A673 (cell line): ENCODE results near the gene FSIP2. TPM values are rescaled to one million over a fixed set of nuclear protein-coding genes. Genes with fewer than 3 reads are reported as not detected.

Source experiments
- BruUV-seq: library from RNA; stranded (reverse); fragments of 400-500 nt; replicated peaks from 2 replicates; lab custom pipeline; 2021; lab: Mats Ljungman, UMichigan
- CTCF ChIA-PET: fragments of 300-600 bp; sonication (Branson Sonifier 250); formaldehyde crosslinking; loops from one replicate; lab custom pipeline; 2022; ENCODE audit warnings: antibody characterized with exemption; lab: Charles Lee
- POLR2A ChIA-PET: fragments of 300-600 bp; sonication (Branson Sonifier 250); formaldehyde crosslinking; loops from one replicate; lab custom pipeline; 2022; ENCODE audit warnings: antibody characterized with exemption; ENCODE audit not compliant: low non-redundant PET; lab: Charles Lee
- DNase-seq: peaks from one replicate; pipeline ENCODE4 v3.0.0-alpha.2; 2015; ENCODE audit warnings: low spot score
- H3K27ac ChIP-seq: fragments of 200-600 bp; sonication (generic); 2 replicates; pipeline ENCODE4 v1.5.1; 2016; ENCODE audit warnings: mixed run types, low read depth, mild to moderate bottlenecking, mixed read lengths, antibody characterized with exemption, low read length; ENCODE audit not compliant: poor library complexity, severe bottlenecking
- H3K27me3 ChIP-seq: fragments of 200-600 bp; sonication (generic); replicated peaks from 2 replicates; pipeline ENCODE4 v1.6.1; 2017; ENCODE audit warnings: mixed run types, low read depth, mild to moderate bottlenecking, mixed read lengths, antibody characterized with exemption, low read length; ENCODE audit not compliant: insufficient read depth, poor library complexity
- H3K36me3 ChIP-seq: fragments of 200-600 bp; sonication (generic); 2 replicates; pipeline ENCODE4 v1.6.1; 2016; ENCODE audit warnings: mixed run types, mild to moderate bottlenecking, mixed read lengths, antibody characterized with exemption, low read length; ENCODE audit not compliant: insufficient read depth, poor library complexity, severe bottlenecking
- H3K4me1 ChIP-seq: fragments of 200-600 bp; sonication (generic); 2 replicates; pipeline ENCODE4 v1.6.1; 2017; ENCODE audit warnings: mixed run types, mild to moderate bottlenecking, mixed read lengths, antibody characterized with exemption, low read length; ENCODE audit not compliant: insufficient read depth, poor library complexity, severe bottlenecking
- H3K4me3 ChIP-seq: fragments of 200-600 bp; sonication (generic); 2 replicates; pipeline ENCODE4 v1.5.1; 2016; ENCODE audit warnings: low read depth, mixed run types, mild to moderate bottlenecking, mixed read lengths, low read length; ENCODE audit not compliant: poor library complexity, severe bottlenecking
- H3K9me3 ChIP-seq: fragments of 200-600 bp; sonication (generic); 2 replicates; pipeline ENCODE4 v1.6.1; 2016; ENCODE audit warnings: mixed run types, low read depth, mild to moderate bottlenecking, mixed read lengths, antibody characterized with exemption, low read length; ENCODE audit not compliant: poor library complexity, severe bottlenecking
- EZH2 ChIP-seq: fragments of 200-600 bp; sonication (generic); IDR thresholded peaks from 2 replicates; pipeline ENCODE4 v1.6.1; 2017; ENCODE audit warnings: borderline replicate concordance, low read depth, mild to moderate bottlenecking, mixed read lengths, antibody characterized with exemption, low read length; ENCODE audit not compliant: poor library complexity, severe bottlenecking
- intact Hi-C: fragments of 100-400 bp; cut with micrococcal nuclease; formaldehyde crosslinking; loops from one replicate; pipeline ENCODE4 v1.10.0; 2022; ENCODE audit not compliant: unreplicated experiment
- total RNA-seq: library from RNA; stranded (reverse); gene quantifications from 2 replicates; pipeline ENCODE4 v1.2.3, GENCODE V29; 2021
- TF ChIP-seq, protein P1 (sequence below): fragments of 300-800, 200-600 bp; sonication (generic); conservative IDR thresholded peaks from 2 replicates; pipeline ENCODE4 v1.5.1; 2017; ENCODE audit warnings: low read depth, mild to moderate bottlenecking, antibody characterized with exemption, low read length, moderate library complexity, mixed read lengths

Gene FSIP2
- total RNA-seq, 1 experiment from 2014 or later, result 0.21 TPM

DNA sequence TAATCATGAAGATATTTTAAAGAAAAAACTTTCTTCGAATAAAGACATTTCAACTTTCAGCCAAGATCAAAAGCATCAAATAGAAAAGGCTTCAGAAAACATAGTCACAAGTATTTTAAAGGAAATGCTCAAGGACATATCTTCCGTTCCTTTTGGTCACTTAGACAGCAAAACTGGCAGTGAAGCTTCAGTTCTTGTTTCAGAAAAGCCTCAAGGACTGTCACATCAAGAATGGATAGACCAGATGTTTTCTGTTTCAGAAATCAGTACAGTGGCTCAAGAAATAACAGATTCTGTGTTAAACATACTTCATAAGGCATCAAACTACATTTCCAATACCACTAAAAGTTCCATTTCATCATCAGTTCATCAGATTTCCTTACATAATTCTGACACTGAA, 51.8 kb downstream of the FSIP2 start:
- no peaks in the 10 kb centered on the region for H3K4me1 ChIP-seq
- no peak for DNase-seq
- intact Hi-C loops, result no loop called here
- TF ChIP-seq EZH2, result no peak
- TF ChIP-seq, protein P1, sequence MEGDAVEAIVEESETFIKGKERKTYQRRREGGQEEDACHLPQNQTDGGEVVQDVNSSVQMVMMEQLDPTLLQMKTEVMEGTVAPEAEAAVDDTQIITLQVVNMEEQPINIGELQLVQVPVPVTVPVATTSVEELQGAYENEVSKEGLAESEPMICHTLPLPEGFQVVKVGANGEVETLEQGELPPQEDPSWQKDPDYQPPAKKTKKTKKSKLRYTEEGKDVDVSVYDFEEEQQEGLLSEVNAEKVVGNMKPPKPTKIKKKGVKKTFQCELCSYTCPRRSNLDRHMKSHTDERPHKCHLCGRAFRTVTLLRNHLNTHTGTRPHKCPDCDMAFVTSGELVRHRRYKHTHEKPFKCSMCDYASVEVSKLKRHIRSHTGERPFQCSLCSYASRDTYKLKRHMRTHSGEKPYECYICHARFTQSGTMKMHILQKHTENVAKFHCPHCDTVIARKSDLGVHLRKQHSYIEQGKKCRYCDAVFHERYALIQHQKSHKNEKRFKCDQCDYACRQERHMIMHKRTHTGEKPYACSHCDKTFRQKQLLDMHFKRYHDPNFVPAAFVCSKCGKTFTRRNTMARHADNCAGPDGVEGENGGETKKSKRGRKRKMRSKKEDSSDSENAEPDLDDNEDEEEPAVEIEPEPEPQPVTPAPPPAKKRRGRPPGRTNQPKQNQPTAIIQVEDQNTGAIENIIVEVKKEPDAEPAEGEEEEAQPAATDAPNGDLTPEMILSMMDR, result no peak
- H3K27me3 ChIP-seq, result no peaks in the 10 kb centered on the region
- ChIA-PET CTCF (no interaction called here), POLR2A (no interaction called here)
- H3K4me3 ChIP-seq, result no peak overlapping the region
- BruUV-seq, result no TSS peak
- H3K27ac ChIP-seq, result no peak overlapping the region
- no peaks in the 10 kb centered on the region for H3K9me3 ChIP-seq
- no peaks in the 10 kb centered on the region for H3K36me3 ChIP-seq

DNA sequence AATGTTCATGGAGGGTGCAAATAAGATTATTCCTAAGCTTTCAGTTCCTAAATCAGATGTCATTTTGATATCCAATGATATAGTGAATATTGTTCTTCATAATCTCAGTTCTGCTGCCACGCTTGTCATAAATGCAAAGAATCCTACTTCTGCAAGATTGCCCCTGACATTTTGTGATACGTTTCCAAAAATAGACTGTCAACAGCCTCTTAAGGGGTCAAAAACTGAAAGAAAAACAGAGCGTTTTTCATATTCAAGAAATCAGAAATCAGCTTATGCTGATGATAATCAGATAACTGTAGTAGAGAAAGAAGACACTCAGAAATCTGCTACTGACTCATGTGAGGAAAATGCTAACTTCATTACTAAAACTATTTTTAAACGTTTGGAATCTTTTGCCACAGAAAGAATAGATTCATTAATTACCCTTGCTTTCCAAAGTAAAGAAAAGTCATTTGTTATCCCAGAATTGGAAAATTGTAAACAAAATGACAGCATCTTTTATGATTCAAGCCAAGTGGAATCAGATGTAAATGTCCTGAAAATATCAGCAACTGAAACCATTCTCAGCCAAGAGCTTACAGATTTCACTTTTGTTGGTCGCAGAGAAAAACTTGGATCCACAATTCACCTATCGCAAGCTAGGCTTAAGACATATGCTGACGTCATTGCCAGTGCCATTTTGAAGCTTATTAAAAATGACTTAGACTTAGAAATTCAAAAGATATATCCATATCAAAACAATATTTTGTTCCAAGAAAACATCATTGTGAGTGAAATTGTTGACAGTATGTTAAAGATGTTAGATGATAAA, 55.1 kb downstream of the FSIP2 start:
- ChIA-PET CTCF (no interaction called here), POLR2A (no interaction called here)
- TF ChIP-seq, protein P1, result no peak
- no peak for TF ChIP-seq EZH2
- H3K4me1 ChIP-seq, result no peaks in the 10 kb centered on the region
- no peaks in the 10 kb centered on the region for H3K36me3 ChIP-seq
- no TSS peak for BruUV-seq
- no peak overlapping the region for H3K27ac ChIP-seq
- intact Hi-C loops, result no loop called here
- no peak overlapping the region for H3K4me3 ChIP-seq
- no peak for DNase-seq
- H3K9me3 ChIP-seq, result no peaks in the 10 kb centered on the region
- H3K27me3 ChIP-seq, result no peaks in the 10 kb centered on the region

DNA sequence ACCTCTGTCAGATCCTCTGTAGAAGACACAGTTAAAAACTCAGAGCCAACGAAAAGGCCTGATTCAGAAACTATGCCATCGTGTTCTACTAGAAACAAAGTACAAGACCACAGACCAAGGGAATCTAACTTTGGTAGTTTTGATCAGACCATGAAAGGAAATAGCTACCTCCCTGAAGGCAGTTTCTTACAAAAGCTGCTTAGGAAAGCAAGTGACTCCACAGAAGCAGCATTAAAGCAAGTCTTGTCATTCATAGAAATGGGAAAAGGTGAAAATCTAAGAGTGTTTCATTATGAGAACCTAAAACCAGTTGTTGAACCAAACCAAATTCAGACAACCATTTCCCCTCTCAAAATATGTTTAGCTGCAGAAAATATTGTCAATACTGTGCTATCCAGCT, 58.2 kb downstream of the FSIP2 start:
- BruUV-seq, result no TSS peak
- ChIA-PET CTCF (no interaction called here), POLR2A (no interaction called here)
- Histone ChIP-seq H3K36me3 (no peaks in the 10 kb centered on the region), H3K4me1 (no peaks in the 10 kb centered on the region), H3K27me3 (no peaks in the 10 kb centered on the region), H3K27ac (no peak overlapping the region), H3K9me3 (no peaks in the 10 kb centered on the region), H3K4me3 (no peak overlapping the region)
- TF ChIP-seq, protein P1, result no peak
- no peak for TF ChIP-seq EZH2
- DNase-seq, result no peak
- intact Hi-C loops, result no loop called here
